A549 (cell line): ENCODE measurements around the gene TRMT11.

Source experiments
- BHLHE40 ChIP-seq: IDR thresholded peaks from 2 replicates; pipeline ENCODE4 v1.6.1; 2012; ENCODE audit warnings: low read depth, low read length, inconsistent platforms
- JUNB ChIP-seq: fragments of >200 bp; sonication (Bioruptor Twin); formaldehyde crosslinking; IDR thresholded peaks from 2 replicates; pipeline ENCODE4 v1.6.1; 2016
- MAZ ChIP-seq: fragments of 150-350 bp; IDR thresholded peaks from 2 replicates; pipeline ENCODE4 v1.6.1; 2014; ENCODE audit warnings: antibody characterized with exemption, low read depth, low read length, borderline replicate concordance
- NFE2L2 ChIP-seq: fragments of 150-350 bp; conservative IDR thresholded peaks from 2 replicates; pipeline ENCODE4 v1.6.1; 2014; ENCODE audit warnings: low read length
- POLR2A ChIP-seq: IDR thresholded peaks from 2 replicates; pipeline ENCODE4 v1.6.1; 2012; ENCODE audit warnings: mild to moderate bottlenecking, low read length
- POLR2AphosphoS2 ChIP-seq: conservative IDR thresholded peaks from 2 replicates; pipeline ENCODE4 v1.6.1; 2012; ENCODE audit warnings: low read length, improper control_type of control experiment, inconsistent platforms
- ZC3H11A ChIP-seq: fragments of 450-650 bp; IDR thresholded peaks from 2 replicates; pipeline ENCODE4 v1.6.1; 2014; ENCODE audit warnings: antibody characterized with exemption, mild to moderate bottlenecking
- TF ChIP-seq, protein P1 (sequence below): IDR thresholded peaks from 2 replicates; pipeline ENCODE4 v1.6.1; 2012
- TF ChIP-seq, protein P2 (sequence below): fragments of >200 bp; sonication (Bioruptor Twin); formaldehyde crosslinking; IDR thresholded peaks from 3 replicates; pipeline ENCODE4 v1.5.1; 2016

DNA sequence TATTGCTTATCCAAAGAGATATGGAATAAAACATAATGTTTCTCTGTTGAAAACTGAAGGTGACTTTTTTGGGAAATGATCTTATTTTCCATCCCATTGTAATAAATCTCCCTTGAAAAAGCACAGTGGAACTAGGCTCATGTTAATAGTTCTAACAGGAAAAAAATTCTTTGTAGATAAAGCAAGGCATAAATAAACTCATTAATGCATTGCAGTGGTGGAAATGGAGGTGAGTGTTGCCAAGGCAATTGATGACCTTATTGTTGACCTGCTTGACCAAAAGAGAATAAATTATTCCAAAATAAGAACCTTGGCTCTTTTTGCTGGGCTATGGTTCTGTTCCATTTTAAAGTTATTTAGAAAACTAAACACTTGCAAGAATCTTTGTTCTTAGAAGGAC lies 55.2 kb downstream of the TRMT11 start:
- TF ChIP-seq POLR2AphosphoS2 (no peak), BHLHE40 (no peak), ZC3H11A (no peak), MAZ (no peak), JUNB (no peak), POLR2A (no peak), NFE2L2 (no peak)
- TF ChIP-seq, protein P1, sequence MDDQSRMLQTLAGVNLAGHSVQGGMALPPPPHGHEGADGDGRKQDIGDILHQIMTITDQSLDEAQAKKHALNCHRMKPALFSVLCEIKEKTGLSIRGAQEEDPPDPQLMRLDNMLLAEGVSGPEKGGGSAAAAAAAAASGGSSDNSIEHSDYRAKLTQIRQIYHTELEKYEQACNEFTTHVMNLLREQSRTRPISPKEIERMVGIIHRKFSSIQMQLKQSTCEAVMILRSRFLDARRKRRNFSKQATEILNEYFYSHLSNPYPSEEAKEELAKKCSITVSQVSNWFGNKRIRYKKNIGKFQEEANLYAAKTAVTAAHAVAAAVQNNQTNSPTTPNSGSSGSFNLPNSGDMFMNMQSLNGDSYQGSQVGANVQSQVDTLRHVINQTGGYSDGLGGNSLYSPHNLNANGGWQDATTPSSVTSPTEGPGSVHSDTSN = no peak
- TF ChIP-seq, protein P2, sequence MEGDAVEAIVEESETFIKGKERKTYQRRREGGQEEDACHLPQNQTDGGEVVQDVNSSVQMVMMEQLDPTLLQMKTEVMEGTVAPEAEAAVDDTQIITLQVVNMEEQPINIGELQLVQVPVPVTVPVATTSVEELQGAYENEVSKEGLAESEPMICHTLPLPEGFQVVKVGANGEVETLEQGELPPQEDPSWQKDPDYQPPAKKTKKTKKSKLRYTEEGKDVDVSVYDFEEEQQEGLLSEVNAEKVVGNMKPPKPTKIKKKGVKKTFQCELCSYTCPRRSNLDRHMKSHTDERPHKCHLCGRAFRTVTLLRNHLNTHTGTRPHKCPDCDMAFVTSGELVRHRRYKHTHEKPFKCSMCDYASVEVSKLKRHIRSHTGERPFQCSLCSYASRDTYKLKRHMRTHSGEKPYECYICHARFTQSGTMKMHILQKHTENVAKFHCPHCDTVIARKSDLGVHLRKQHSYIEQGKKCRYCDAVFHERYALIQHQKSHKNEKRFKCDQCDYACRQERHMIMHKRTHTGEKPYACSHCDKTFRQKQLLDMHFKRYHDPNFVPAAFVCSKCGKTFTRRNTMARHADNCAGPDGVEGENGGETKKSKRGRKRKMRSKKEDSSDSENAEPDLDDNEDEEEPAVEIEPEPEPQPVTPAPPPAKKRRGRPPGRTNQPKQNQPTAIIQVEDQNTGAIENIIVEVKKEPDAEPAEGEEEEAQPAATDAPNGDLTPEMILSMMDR = no peak
